HepG2 (cell line): ENCODE data around the gene HK2. TPM values are rescaled to one million over a fixed set of nuclear protein-coding genes. Genes with fewer than 3 reads are reported as not detected.

Source experiments
- CEBPZ ChIP-seq: IDR thresholded peaks from 2 replicates; pipeline ENCODE4 v1.6.1; 2012; ENCODE audit warnings: low read length, improper control_type of control experiment
- FOSL2 ChIP-seq: sonication (generic); formaldehyde crosslinking; IDR thresholded peaks from 2 replicates; pipeline ENCODE4 v1.4.0; 2020; ENCODE audit warnings: missing genetic modification reagents
- IRF1 ChIP-seq: sonication (generic); formaldehyde crosslinking; IDR thresholded peaks from 2 replicates; pipeline ENCODE4 v1.4.0; 2020; ENCODE audit warnings: low read depth, mild to moderate bottlenecking, missing genetic modification reagents
- KAT8 ChIP-seq: IDR thresholded peaks from 2 replicates; pipeline ENCODE4 v1.6.1; 2016; ENCODE audit warnings: missing genetic modification reagents, missing compliant biosample characterization
- KLF12 ChIP-seq: sonication (generic); formaldehyde crosslinking; IDR thresholded peaks from 2 replicates; pipeline ENCODE4 v1.4.0; 2020; ENCODE audit warnings: missing genetic modification reagents, borderline replicate concordance
- RELA ChIP-seq: sonication (generic); formaldehyde crosslinking; IDR thresholded peaks from 2 replicates; pipeline ENCODE4 v1.4.0; 2020; ENCODE audit warnings: missing genetic modification reagents
- TGIF2 ChIP-seq: IDR thresholded peaks from 2 replicates; pipeline ENCODE4 v1.6.1; 2016; ENCODE audit warnings: control low read depth, missing compliant biosample characterization
- U2AF1 ChIP-seq: fragments of 200-400 bp; formaldehyde crosslinking; optimal IDR thresholded peaks from 2 replicates; pipeline ENCODE3; 2017; ENCODE audit warnings: mild to moderate bottlenecking, low read depth, low read length
- ZBTB10 ChIP-seq: sonication (generic); formaldehyde crosslinking; IDR thresholded peaks from 2 replicates; pipeline ENCODE4 v1.4.0; 2020; ENCODE audit warnings: missing genetic modification reagents, borderline replicate concordance
- ZC3H13 ChIP-seq: sonication (generic); formaldehyde crosslinking; IDR thresholded peaks from 2 replicates; pipeline ENCODE4 v1.8.1; 2023; ENCODE audit warnings: mild to moderate bottlenecking, missing genetic modification reagents, moderate library complexity
- ZMAT5 ChIP-seq: sonication (generic); formaldehyde crosslinking; IDR thresholded peaks from 2 replicates; pipeline ENCODE4 v1.5.0; 2020; ENCODE audit warnings: mild to moderate bottlenecking, low read depth, missing genetic modification reagents, borderline replicate concordance
- ZNF280D ChIP-seq: sonication (generic); formaldehyde crosslinking; IDR thresholded peaks from 2 replicates; pipeline ENCODE4 v1.5.1; 2020; ENCODE audit warnings: mild to moderate bottlenecking, missing genetic modification reagents
- ZNF709 ChIP-seq: sonication (generic); formaldehyde crosslinking; IDR thresholded peaks from 2 replicates; pipeline ENCODE4 v1.5.0; 2020; ENCODE audit warnings: mild to moderate bottlenecking, missing genetic modification reagents
- ZNF780A ChIP-seq: sonication (generic); formaldehyde crosslinking; IDR thresholded peaks from 2 replicates; pipeline ENCODE4 v1.8.0; 2022; ENCODE audit warnings: mild to moderate bottlenecking, missing genetic modification reagents, moderate library complexity
- ZNF800 ChIP-seq: sonication (generic); formaldehyde crosslinking; IDR thresholded peaks from 2 replicates; pipeline ENCODE4 v1.4.0; 2020; ENCODE audit warnings: missing genetic modification reagents
- polyA plus RNA-seq, 8 experiments: library from polyadenylated mRNA; depleted of rRNA in 3 of 8; stranded (reverse) in 7 of 8; unstranded in 1 of 8; fragments of >200 nt; fragmentation: Illumina TruSeq in 4 of 8; extraction: Trizol in 4 of 8; gene quantifications; 2 replicates each; pipeline versions ENCODE4 v1.2.1 to v1.2.3, GENCODE V29; 2011 to 2016; ENCODE audit warnings: low read depth in 4 of 8, missing spikeins in 1 of 8, mixed read lengths in 1 of 8; ENCODE audit not compliant: insufficient read depth in 1 of 8
- total RNA-seq, 5 experiments: library from RNA; depleted of rRNA; stranded (reverse); fragments of >200 nt; fragmentation: Illumina TruSeq; extraction: Trizol; gene quantifications; 2 replicates each; pipeline ENCODE4 v1.2.3, GENCODE V29; 2016; ENCODE audit warnings: low read depth in 1 of 5

The HK2 gene
- total and polyA plus RNA-seq, 2 of the 13 experiments (the other 11 are each of a cell fraction or from before 2014, with no cell fraction given): 13.2 to 101 TPM

- peak; percentile 78; the same call in 1 of the 2 replicates for TF ChIP-seq ZNF280D
- peak; percentile 78 for TF ChIP-seq KAT8 (CRISPR knock-in tag)
- no peak for TF ChIP-seq ZNF780A (CRISPR knock-in tag)
- TF ChIP-seq ZMAT5 (CRISPR knock-in tag): no peak
- no peak for TF ChIP-seq ZC3H13 (CRISPR knock-in tag)
- TF ChIP-seq ZNF800 (CRISPR knock-in tag): 0 out of 2 replicates have a peak, but pooled peaks have one; percentile 24
- TF ChIP-seq ZNF709 (CRISPR knock-in tag): peak; percentile 53; the same call in 1 of the 2 replicates
- TF ChIP-seq TGIF2 (CRISPR knock-in tag): peak; percentile 93
- no peak for TF ChIP-seq U2AF1
- TF ChIP-seq ZBTB10 (CRISPR knock-in tag): peak; percentile 58
- no peak for TF ChIP-seq CEBPZ
- TF ChIP-seq IRF1 (CRISPR knock-in tag): no peak
- TF ChIP-seq FOSL2 (CRISPR knock-in tag): peak; percentile 81
- no peak for TF ChIP-seq KLF12 (CRISPR knock-in tag)
- no peak for TF ChIP-seq RELA (CRISPR knock-in tag)
Observed at GRCh38 chr2:74856004-74856578, 22.2 kb downstream of the HK2 start (continued).
